Islet of Langerhans (tissue), 1 donor: ENCODE data around the gene VDAC1.
A peak's percentile ranks its signal among the peaks of the same experiment; 100 is the strongest.

Source experiments
- FAIRE-seq: peaks from one replicate; lab custom pipeline; 2011; peaks lifted over from hg19 to GRCh38; lab: Jason Lieb, UNC

The VDAC1 gene

DNA sequence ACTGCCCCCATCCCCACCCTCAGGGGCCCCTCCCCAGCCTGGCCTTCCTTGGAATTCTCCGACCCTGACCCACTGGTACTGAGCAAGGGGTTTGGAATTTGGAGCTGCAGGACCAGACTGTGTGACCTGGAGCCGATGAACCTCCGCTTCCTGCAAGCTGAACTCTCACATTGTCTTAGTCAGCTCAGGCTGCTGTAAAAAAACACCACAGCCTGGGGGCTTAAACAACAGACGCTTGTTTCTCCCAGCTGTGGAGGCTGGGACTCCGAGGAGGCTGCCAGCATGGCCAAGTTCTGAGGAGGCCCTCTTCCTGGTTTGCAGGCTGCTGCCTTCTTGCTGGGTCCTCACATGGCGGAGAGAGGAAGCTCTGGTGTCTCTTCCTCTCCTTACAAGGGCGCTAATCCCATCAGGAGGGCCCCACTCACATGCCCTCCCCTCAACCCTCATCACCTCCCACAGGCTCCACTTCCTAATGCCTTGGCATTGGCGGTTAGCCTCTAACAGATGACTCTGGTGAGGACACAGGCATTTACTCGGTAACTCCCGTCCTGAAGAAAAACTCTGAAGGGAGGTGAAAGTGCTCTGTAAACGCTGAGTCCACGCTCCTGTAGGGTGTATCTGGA is 78.8 kb downstream of the VDAC1 start:
- no peak for FAIRE-seq

GRCh38 chr5:133925269-133925668 is 79.5 kb downstream of the VDAC1 start:
- no peak for FAIRE-seq

GRCh38 chr5:133924221-133924920 is 80.4 kb downstream of the VDAC1 start:
- FAIRE-seq, result no peak

DNA sequence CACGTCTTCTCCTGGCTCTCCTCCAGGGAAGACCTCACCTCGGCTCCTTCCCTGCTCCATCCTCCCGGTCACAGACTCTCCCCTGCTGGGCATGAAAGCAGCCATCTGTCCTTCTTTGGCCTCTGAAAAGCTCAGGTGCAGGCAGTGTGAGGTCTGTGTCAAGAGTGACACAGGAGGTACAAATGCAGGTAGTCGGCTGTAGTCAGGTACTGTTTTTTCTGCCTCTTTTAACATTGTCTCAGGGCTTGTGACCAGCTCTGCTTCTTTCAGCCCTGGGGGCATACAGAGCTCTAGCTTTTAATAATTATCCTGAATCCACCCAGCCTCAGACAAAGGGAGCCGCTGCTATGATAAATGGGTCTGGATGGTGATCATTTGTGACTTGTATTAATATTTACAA is 82.8 kb downstream of the VDAC1 start:
- FAIRE-seq, result peak; percentile 30
